DND-41 (cell line): ENCODE results near the gene SFXN4.

ENCODE experiments used
- EZH2 ChIP-seq: IDR thresholded peaks from 3 replicates; pipeline ENCODE4 v1.6.1; 2012; ENCODE audit warnings: borderline replicate concordance, low read depth, mild to moderate bottlenecking, moderate library complexity, low read length, inconsistent platforms; ENCODE audit not compliant: severe bottlenecking
- TF ChIP-seq, protein P1 (sequence below): IDR thresholded peaks from 2 replicates; pipeline ENCODE4 v1.5.1; 2012; ENCODE audit warnings: borderline replicate concordance, low read length, moderate library complexity, mild to moderate bottlenecking; ENCODE audit not compliant: poor library complexity, severe bottlenecking; ENCODE audit errors: extremely low read depth

DNA sequence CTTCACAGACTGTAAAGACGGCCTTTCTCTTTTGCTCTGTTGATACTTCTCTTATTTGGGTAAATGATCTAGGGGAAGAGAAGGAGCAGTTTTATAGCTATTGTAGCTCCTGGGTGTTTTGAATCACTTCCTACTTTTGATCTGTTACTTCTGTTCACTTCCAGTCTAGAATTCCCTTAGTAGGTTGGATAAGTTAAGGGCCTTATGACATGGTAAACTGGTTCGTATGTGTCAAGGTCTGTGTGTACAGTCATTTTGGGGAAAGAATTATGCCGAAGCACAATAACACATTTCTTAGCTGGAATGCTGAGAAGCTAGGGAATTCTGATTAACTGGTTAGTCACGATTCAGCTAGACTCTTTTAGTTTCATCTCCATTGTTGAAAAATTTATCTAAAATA lies 53.5 kb downstream of the SFXN4 start:
- TF ChIP-seq, protein P1, sequence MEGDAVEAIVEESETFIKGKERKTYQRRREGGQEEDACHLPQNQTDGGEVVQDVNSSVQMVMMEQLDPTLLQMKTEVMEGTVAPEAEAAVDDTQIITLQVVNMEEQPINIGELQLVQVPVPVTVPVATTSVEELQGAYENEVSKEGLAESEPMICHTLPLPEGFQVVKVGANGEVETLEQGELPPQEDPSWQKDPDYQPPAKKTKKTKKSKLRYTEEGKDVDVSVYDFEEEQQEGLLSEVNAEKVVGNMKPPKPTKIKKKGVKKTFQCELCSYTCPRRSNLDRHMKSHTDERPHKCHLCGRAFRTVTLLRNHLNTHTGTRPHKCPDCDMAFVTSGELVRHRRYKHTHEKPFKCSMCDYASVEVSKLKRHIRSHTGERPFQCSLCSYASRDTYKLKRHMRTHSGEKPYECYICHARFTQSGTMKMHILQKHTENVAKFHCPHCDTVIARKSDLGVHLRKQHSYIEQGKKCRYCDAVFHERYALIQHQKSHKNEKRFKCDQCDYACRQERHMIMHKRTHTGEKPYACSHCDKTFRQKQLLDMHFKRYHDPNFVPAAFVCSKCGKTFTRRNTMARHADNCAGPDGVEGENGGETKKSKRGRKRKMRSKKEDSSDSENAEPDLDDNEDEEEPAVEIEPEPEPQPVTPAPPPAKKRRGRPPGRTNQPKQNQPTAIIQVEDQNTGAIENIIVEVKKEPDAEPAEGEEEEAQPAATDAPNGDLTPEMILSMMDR, result no peak
- TF ChIP-seq EZH2, result no peak
